WTC11 (cell line): Measurements from ENCODE around the gene KRT34. TPM values are rescaled to one million over a fixed set of nuclear protein-coding genes. Genes with fewer than 3 reads are reported as not detected.

Source experiments
- ATAC-seq: fragments of 200-7000 bp; cut with Tn5 transposase; 2 replicates; pipeline ENCODE4 v1.10.0; 2021; ENCODE audit warnings: mild to moderate bottlenecking, moderate library complexity
- CTCF ChIA-PET: fragments of 300-600 bp; sonication (Branson Sonifier 250); formaldehyde crosslinking; loops from one replicate; lab custom pipeline; 2021; ENCODE audit warnings: antibody characterized with exemption; lab: Charles Lee
- POLR2A ChIA-PET: fragments of 350-600 bp; sonication (Branson Sonifier 250); formaldehyde crosslinking; loops from one replicate; lab custom pipeline; 2021; ENCODE audit warnings: antibody characterized with exemption; lab: Charles Lee
- DNase-seq: peaks from one replicate; pipeline ENCODE4 v3.0.0; 2021; ENCODE audit warnings: low spot score
- H3K27ac Mint-ChIP-seq: 2 replicates; pipeline ENCODE4 v1.8.0; 2021; ENCODE audit warnings: mixed read lengths
- H3K27me3 Mint-ChIP-seq: 2 replicates; pipeline ENCODE4 v1.8.0; 2021; ENCODE audit warnings: low read depth, mild to moderate bottlenecking, moderate library complexity, mixed read lengths
- H3K36me3 Mint-ChIP-seq: 2 replicates; pipeline ENCODE4 v1.8.0; 2021; ENCODE audit warnings: mixed read lengths
- H3K4me1 Mint-ChIP-seq: 2 replicates; pipeline ENCODE4 v1.8.0; 2022; ENCODE audit warnings: mixed read lengths
- H3K4me3 Mint-ChIP-seq: 2 replicates; pipeline ENCODE4 v1.8.0; 2021; ENCODE audit warnings: mild to moderate bottlenecking, moderate library complexity, mixed read lengths
- H3K9me3 Mint-ChIP-seq: 2 replicates; pipeline ENCODE4 v1.8.0; 2021; ENCODE audit warnings: mixed read lengths
- AR ChIP-seq: fragments of 250-450 bp; sonication (Bioruptor Pico); IDR thresholded peaks from 2 replicates; pipeline ENCODE4 v1.9.0; 2021; ENCODE audit warnings: mild to moderate bottlenecking
- ARID4B ChIP-seq: sonication (generic); formaldehyde crosslinking; IDR thresholded peaks from 2 replicates; pipeline ENCODE4 v1.8.0; 2023; ENCODE audit warnings: missing genetic modification reagents, mild to moderate bottlenecking, borderline replicate concordance
- ATF1 ChIP-seq: sonication (generic); formaldehyde crosslinking; IDR thresholded peaks from 2 replicates; pipeline ENCODE4 v1.8.1; 2023; ENCODE audit warnings: mild to moderate bottlenecking, moderate library complexity, missing genetic modification reagents
- ATF6 ChIP-seq: sonication (generic); formaldehyde crosslinking; IDR thresholded peaks from 2 replicates; pipeline ENCODE4 v1.8.1; 2023; ENCODE audit warnings: mild to moderate bottlenecking, missing genetic modification reagents
- CTCF ChIP-seq: fragments of 200-600 bp; IDR thresholded peaks from 2 replicates; pipeline ENCODE4 v1.8.0; 2022; ENCODE audit warnings: antibody characterized with exemption
- E2F4 ChIP-seq: sonication (generic); formaldehyde crosslinking; IDR thresholded peaks from 2 replicates; pipeline ENCODE4 v1.8.1; 2022; ENCODE audit warnings: low read depth, mild to moderate bottlenecking, moderate library complexity, missing genetic modification reagents, borderline replicate concordance
- FOXJ3 ChIP-seq: sonication (generic); formaldehyde crosslinking; IDR thresholded peaks from 2 replicates; pipeline ENCODE4 v1.9.0; 2021; ENCODE audit warnings: missing genetic modification reagents, mild to moderate bottlenecking, borderline replicate concordance
- MXD4 ChIP-seq: fragments of 250-450 bp; sonication (Bioruptor Pico); IDR thresholded peaks from 2 replicates; pipeline ENCODE4 v1.8.0; 2021; ENCODE audit warnings: mild to moderate bottlenecking, moderate library complexity, borderline replicate concordance
- MYBL2 ChIP-seq: sonication (generic); formaldehyde crosslinking; IDR thresholded peaks from 2 replicates; pipeline ENCODE4 v1.8.1; 2023; ENCODE audit warnings: mild to moderate bottlenecking, moderate library complexity, missing genetic modification reagents
- NFE2L1 ChIP-seq: sonication (generic); formaldehyde crosslinking; IDR thresholded peaks from 2 replicates; pipeline ENCODE4 v1.8.1; 2023; ENCODE audit warnings: missing genetic modification reagents
- RELA ChIP-seq: sonication (generic); formaldehyde crosslinking; IDR thresholded peaks from 2 replicates; pipeline ENCODE4 v1.8.1; 2022; ENCODE audit warnings: missing genetic modification reagents, mild to moderate bottlenecking, borderline replicate concordance
- TP53 ChIP-seq: sonication (generic); formaldehyde crosslinking; IDR thresholded peaks from 2 replicates; pipeline ENCODE4 v1.8.1; 2023; ENCODE audit warnings: mild to moderate bottlenecking, missing genetic modification reagents
- ZBTB43 ChIP-seq: sonication (generic); formaldehyde crosslinking; IDR thresholded peaks from 2 replicates; pipeline ENCODE4 v1.8.1; 2023; ENCODE audit warnings: mild to moderate bottlenecking, missing genetic modification reagents
- ZNF121 ChIP-seq: sonication (generic); formaldehyde crosslinking; IDR thresholded peaks from 2 replicates; pipeline ENCODE4 v1.8.0; 2023; ENCODE audit warnings: missing genetic modification reagents
- ZNF416 ChIP-seq: fragments of 250-450 bp; sonication (Bioruptor Pico); IDR thresholded peaks from 2 replicates; pipeline ENCODE4 v1.9.0; 2021; ENCODE audit warnings: mild to moderate bottlenecking, inconsistent platforms
- ZNF425 ChIP-seq: fragments of 250-450 bp; sonication (Bioruptor Pico); conservative IDR thresholded peaks from 2 replicates; pipeline ENCODE4 v1.9.0; 2021; ENCODE audit warnings: mild to moderate bottlenecking
- total RNA-seq: library from RNA; stranded (reverse); gene quantifications from 3 replicates; pipeline ENCODE4 v1.2.3, GENCODE V29; 2021

KRT34 gene
- total RNA-seq, 1 experiment from 2014 or later: not detected

GRCh38 chr17:41417576-41418015 is 35.5 kb upstream of the KRT34 start:
- no peak overlapping the region for H3K27ac Mint-ChIP-seq

GRCh38 chr17:41417127-41417526 is 35.0 kb upstream of the KRT34 start:
- Mint-ChIP-seq H3K4me3 (no peak overlapping the region), H3K27ac (no peak overlapping the region), H3K27me3 (no peaks in the 10 kb centered on the region), H3K36me3 (no peaks in the 10 kb centered on the region), H3K4me1 (peaks cover 21% of the 10 kb centered on the region), H3K9me3 (no peaks in the 10 kb centered on the region)
- no peak for DNase-seq
- no peak for ATAC-seq
- CTCF ChIA-PET: interaction anchor here (0.6 to 3.8 kb wide), 51 partner anchors 9 to 562 kb away, joined by 3 to 63 read pairs (median 6); partner anchors contain the start of genes KRT19, KRT31, KRT36 and KRTAP17-1
- POLR2A ChIA-PET: interaction anchor here (1.0 kb wide), 1 partner anchor 12 kb away, joined by 3 read pairs; no protein-coding TSS in a partner anchor
- TF ChIP-seq NFE2L1 (no peak), TP53 (CRISPR knock-in tag) (no peak), ZNF425 (CRISPR knock-in tag) (no peak), AR (CRISPR knock-in tag) (no peak), ARID4B (CRISPR knock-in tag) (no peak), ZBTB43 (CRISPR knock-in tag) (no peak), ATF1 (CRISPR knock-in tag) (no peak), FOXJ3 (CRISPR knock-in tag) (no peak), RELA (CRISPR knock-in tag) (no peak), E2F4 (CRISPR knock-in tag) (no peak), ATF6 (no peak), MXD4 (CRISPR knock-in tag) (no peak), ZNF416 (CRISPR knock-in tag) (no peak)

More at GRCh38 chr17:41417576-41418015, 35.5 kb upstream of the KRT34 start:
- ChIA-PET POLR2A (interaction anchor here (0.6 to 1.0 kb wide), 2 partner anchors 13 to 206 kb away, joined by 3 read pairs; no protein-coding TSS in a partner anchor), CTCF (interaction anchor here (0.5 to 3.8 kb wide), 63 partner anchors 9 to 563 kb away, joined by 3 to 63 read pairs (median 5); partner anchors contain the start of genes KRT17, KRT19, KRT31 and KRT36)
- H3K27me3 Mint-ChIP-seq: no peaks in the 10 kb centered on the region
- TF ChIP-seq MYBL2 (CRISPR knock-in tag) (no peak), CTCF (peak; percentile 65), ZNF121 (CRISPR knock-in tag) (0 out of 2 replicates have a peak, but pooled peaks have one; percentile 8)
- no peaks in the 10 kb centered on the region for H3K36me3 Mint-ChIP-seq
- no peaks in the 10 kb centered on the region for H3K9me3 Mint-ChIP-seq
- DNase-seq: peak; percentile 59
- ATAC-seq: peak; percentile 96
- H3K4me1 Mint-ChIP-seq: peaks cover 17% of the 10 kb centered on the region
- H3K4me3 Mint-ChIP-seq: no peak overlapping the region
